ENCODE measurements around the gene TNF. TPM values are rescaled to one million over a fixed set of nuclear protein-coding genes. Genes with fewer than 3 reads are reported as not detected.

TNF gene
- total RNA-seq, 1 experiment from 2014 or later: not detected

GRCh38 chr6:31624070-31624469 is 48.7 kb downstream of the TNF start:
- H3K4me2 ChIP-seq (ENCODE audit: low read length): no peak overlapping the region
- H3K9me2 ChIP-seq (replicated peaks; ENCODE audit: low read length): no peaks in the 10 kb centered on the region
- CTCF ChIA-PET: no interaction called here
- TF ChIP-seq EZH2 (IDR thresholded peaks at IDR 0.05; ENCODE audit: low read length, unreplicated experiment): no peak
- TF ChIP-seq EZH2phosphoT487 (IDR thresholded peaks at IDR 0.05; ENCODE audit: borderline replicate concordance, low read length): no peak
- TF ChIP-seq CTCF (conservative IDR thresholded peaks at IDR 0.05; ENCODE audit: low read depth, low read length): no peak
- H3K27me3 ChIP-seq (ENCODE audit: low read length): no peaks in the 10 kb centered on the region
- H3F3A ChIP-seq (ENCODE audit: low read length, unreplicated experiment): no peaks in the 10 kb centered on the region
- no peak overlapping the region for H3K4me3 ChIP-seq (ENCODE audit: low read length)
- H3K9me3 ChIP-seq (ENCODE audit: low read length): no peaks in the 10 kb centered on the region
- intact Hi-C loops (cut with micrococcal nuclease): no loop called here
- H2AFZ ChIP-seq (ENCODE audit: low read length): no peak overlapping the region
- peaks cover 55% of the 10 kb centered on the region for H3K36me3 ChIP-seq (ENCODE audit: low read depth, low read length)
- H3K79me2 ChIP-seq (ENCODE audit: low read length): peaks cover 52% of the 10 kb centered on the region
- no peak for ATAC-seq
- H4K20me1 ChIP-seq (ENCODE audit: low read length): peaks cover 24% of the 10 kb centered on the region
- H3K27ac ChIP-seq (ENCODE audit: low read length): no peak overlapping the region
- POLR2A ChIA-PET (ENCODE audit: unreplicated experiment): no interaction called here
- H3K9ac ChIP-seq (ENCODE audit: low read length): no peak overlapping the region
- no peak for DNase-seq
- H3K4me1 ChIP-seq (ENCODE audit: insufficient read depth, low read length): peaks cover 17% of the 10 kb centered on the region
- BruUV-seq (replicated peaks): no TSS peak

- no peaks in the 10 kb centered on the region for H3F3A ChIP-seq (ENCODE audit: low read length, unreplicated experiment)
- ATAC-seq (no peak), DNase-seq (no peak)
- ChIA-PET CTCF (no interaction called here), POLR2A (ENCODE audit: unreplicated experiment) (no interaction called here)
- H3K27me3 ChIP-seq (ENCODE audit: low read length): no peaks in the 10 kb centered on the region
- no peak overlapping the region for H2AFZ ChIP-seq (ENCODE audit: low read length)
- TF ChIP-seq EZH2phosphoT487 (IDR thresholded peaks at IDR 0.05; ENCODE audit: borderline replicate concordance, low read length): no peak
- TF ChIP-seq EZH2 (IDR thresholded peaks at IDR 0.05; ENCODE audit: low read length, unreplicated experiment): no peak
- no peak for TF ChIP-seq CTCF (conservative IDR thresholded peaks at IDR 0.05; ENCODE audit: low read depth, low read length)
- no peak overlapping the region for H3K27ac ChIP-seq (ENCODE audit: low read length)
- BruUV-seq (replicated peaks): no TSS peak
- H3K9me2 ChIP-seq (replicated peaks; ENCODE audit: low read length): no peaks in the 10 kb centered on the region
- no peaks in the 10 kb centered on the region for H3K9me3 ChIP-seq (ENCODE audit: low read length)
- no peak overlapping the region for H3K4me3 ChIP-seq (ENCODE audit: low read length)
- H3K4me2 ChIP-seq (ENCODE audit: low read length): no peak overlapping the region
- peaks cover 83% of the 10 kb centered on the region for H3K36me3 ChIP-seq (ENCODE audit: low read depth, low read length)
- H3K9ac ChIP-seq (ENCODE audit: low read length): no peak overlapping the region
- H3K4me1 ChIP-seq (ENCODE audit: insufficient read depth, low read length): peaks cover 11% of the 10 kb centered on the region
- H4K20me1 ChIP-seq (ENCODE audit: low read length): peaks cover 20% of the 10 kb centered on the region
- intact Hi-C loops (cut with micrococcal nuclease): no loop called here
- peaks cover 38% of the 10 kb centered on the region for H3K79me2 ChIP-seq (ENCODE audit: low read length)
Observed at GRCh38 chr6:31626952-31627351, 51.6 kb downstream of the TNF start.

- Histone ChIP-seq H3K79me2 (ENCODE audit: low read length) (peaks cover 30% of the 10 kb centered on the region), H3K4me1 (ENCODE audit: insufficient read depth, low read length) (peaks cover 3% of the 10 kb centered on the region), H3K4me2 (ENCODE audit: low read length) (no peak overlapping the region), H4K20me1 (ENCODE audit: low read length) (peaks cover 14% of the 10 kb centered on the region), H3K9me3 (ENCODE audit: low read length) (no peaks in the 10 kb centered on the region), H3K9me2 (replicated peaks; ENCODE audit: low read length) (no peaks in the 10 kb centered on the region), H3K36me3 (ENCODE audit: low read depth, low read length) (peaks cover 91% of the 10 kb centered on the region), H2AFZ (ENCODE audit: low read length) (no peak overlapping the region), H3K27ac (ENCODE audit: low read length) (no peak overlapping the region), H3K4me3 (ENCODE audit: low read length) (no peak overlapping the region), H3F3A (ENCODE audit: low read length, unreplicated experiment) (no peaks in the 10 kb centered on the region), H3K27me3 (ENCODE audit: low read length) (no peaks in the 10 kb centered on the region), H3K9ac (ENCODE audit: low read length) (no peak overlapping the region)
- ATAC-seq (no peak), DNase-seq (no peak)
- BruUV-seq (replicated peaks): no TSS peak
- ChIA-PET POLR2A (ENCODE audit: unreplicated experiment) (no interaction called here), CTCF (no interaction called here)
- no peak for TF ChIP-seq EZH2phosphoT487 (IDR thresholded peaks at IDR 0.05; ENCODE audit: borderline replicate concordance, low read length)
- no peak for TF ChIP-seq CTCF (conservative IDR thresholded peaks at IDR 0.05; ENCODE audit: low read depth, low read length)
- no peak for TF ChIP-seq EZH2 (IDR thresholded peaks at IDR 0.05; ENCODE audit: low read length, unreplicated experiment)
- intact Hi-C loops (cut with micrococcal nuclease): no loop called here
Observed at GRCh38 chr6:31627690-31628287, 52.4 kb downstream of the TNF start.

All from PC-3 (cell line).